ENCODE results near the gene SLC12A5. TPM values are rescaled to one million over a fixed set of nuclear protein-coding genes. Genes with fewer than 3 reads are reported as not detected.
A peak's percentile ranks its signal among the peaks of the same experiment; 100 is the strongest.

The SLC12A5 gene
- total and polyA plus RNA-seq, 2 donors (not counting 1 experiment from before 2014, with no cell fraction given), result 0.27 to 0.50 TPM

- H3K79me2 ChIP-seq (ENCODE audit: control insufficient read depth, insufficient read depth, low read length), result peaks cover 2% of the 10 kb centered on the region
- no peak overlapping the region for H3K27ac ChIP-seq (ENCODE audit: insufficient read depth, low read length)
- H2AFZ ChIP-seq (ENCODE audit: low read length), result no peak overlapping the region
- no peaks in the 10 kb centered on the region for H3K36me3 ChIP-seq (ENCODE audit: control insufficient read depth, insufficient read depth, low read length)
- TF ChIP-seq EZH2 (IDR thresholded peaks at IDR 0.05; ENCODE audit: low read length, missing control alignments), result no peak
- TF ChIP-seq, protein P1, sequence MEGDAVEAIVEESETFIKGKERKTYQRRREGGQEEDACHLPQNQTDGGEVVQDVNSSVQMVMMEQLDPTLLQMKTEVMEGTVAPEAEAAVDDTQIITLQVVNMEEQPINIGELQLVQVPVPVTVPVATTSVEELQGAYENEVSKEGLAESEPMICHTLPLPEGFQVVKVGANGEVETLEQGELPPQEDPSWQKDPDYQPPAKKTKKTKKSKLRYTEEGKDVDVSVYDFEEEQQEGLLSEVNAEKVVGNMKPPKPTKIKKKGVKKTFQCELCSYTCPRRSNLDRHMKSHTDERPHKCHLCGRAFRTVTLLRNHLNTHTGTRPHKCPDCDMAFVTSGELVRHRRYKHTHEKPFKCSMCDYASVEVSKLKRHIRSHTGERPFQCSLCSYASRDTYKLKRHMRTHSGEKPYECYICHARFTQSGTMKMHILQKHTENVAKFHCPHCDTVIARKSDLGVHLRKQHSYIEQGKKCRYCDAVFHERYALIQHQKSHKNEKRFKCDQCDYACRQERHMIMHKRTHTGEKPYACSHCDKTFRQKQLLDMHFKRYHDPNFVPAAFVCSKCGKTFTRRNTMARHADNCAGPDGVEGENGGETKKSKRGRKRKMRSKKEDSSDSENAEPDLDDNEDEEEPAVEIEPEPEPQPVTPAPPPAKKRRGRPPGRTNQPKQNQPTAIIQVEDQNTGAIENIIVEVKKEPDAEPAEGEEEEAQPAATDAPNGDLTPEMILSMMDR (conservative IDR thresholded peaks at IDR 0.05 in 1 of 2, IDR thresholded peaks at IDR 0.05 in 1 of 2; ENCODE audit: low read depth in 1 of 2, low read length in 2 of 2), result no peak
- no peak overlapping the region for H3K4me2 ChIP-seq (ENCODE audit: extremely low read depth, insufficient read depth, low read length)
- H3K27me3 ChIP-seq (ENCODE audit: control insufficient read depth, insufficient read depth, low read length), result no peaks in the 10 kb centered on the region
- no peak overlapping the region for H3K4me3 ChIP-seq (replicated peaks in 1 of 4; ENCODE audit: control extremely low read depth in 1 of 4, insufficient read depth in 1 of 4, low read depth in 3 of 4, low read length in 4 of 4)
- no peaks in the 10 kb centered on the region for H3K9me3 ChIP-seq (ENCODE audit: control insufficient read depth, insufficient read depth, low read depth, low read length)
- H4K20me1 ChIP-seq (ENCODE audit: control insufficient read depth, extremely low read depth, insufficient read depth, low read length), result no peaks in the 10 kb centered on the region
- peak in 1 of 2 donors; percentile 10 for DNase-seq (ENCODE audit: low read depth in 2 of 2)
- H3K9ac ChIP-seq (ENCODE audit: insufficient read depth, low read length), result no peak overlapping the region
- H3K4me1 ChIP-seq (ENCODE audit: control insufficient read depth, extremely low read depth, insufficient read depth, low read length), result no peaks in the 10 kb centered on the region
Measured at GRCh38 chr20:46073024-46073423, 44.0 kb downstream of the SLC12A5 start.

- Histone ChIP-seq H3K4me1 (ENCODE audit: control insufficient read depth, extremely low read depth, insufficient read depth, low read length) (no peaks in the 10 kb centered on the region), H3K36me3 (ENCODE audit: control insufficient read depth, insufficient read depth, low read length) (no peaks in the 10 kb centered on the region), H3K27ac (ENCODE audit: insufficient read depth, low read length) (no peak overlapping the region), H4K20me1 (ENCODE audit: control insufficient read depth, extremely low read depth, insufficient read depth, low read length) (no peaks in the 10 kb centered on the region), H2AFZ (ENCODE audit: low read length) (no peak overlapping the region), H3K9me3 (ENCODE audit: control insufficient read depth, insufficient read depth, low read depth, low read length) (no peaks in the 10 kb centered on the region), H3K4me2 (ENCODE audit: extremely low read depth, insufficient read depth, low read length) (no peak overlapping the region), H3K9ac (ENCODE audit: insufficient read depth, low read length) (no peak overlapping the region), H3K27me3 (ENCODE audit: control insufficient read depth, insufficient read depth, low read length) (no peaks in the 10 kb centered on the region), H3K4me3 (replicated peaks in 1 of 4; ENCODE audit: control extremely low read depth in 1 of 4, insufficient read depth in 1 of 4, low read depth in 3 of 4, low read length in 4 of 4) (no peak overlapping the region), H3K79me2 (ENCODE audit: control insufficient read depth, insufficient read depth, low read length) (peaks cover 5% of the 10 kb centered on the region)
- no peak for TF ChIP-seq EZH2 (IDR thresholded peaks at IDR 0.05; ENCODE audit: low read length, missing control alignments)
- TF ChIP-seq, protein P1 (conservative IDR thresholded peaks at IDR 0.05 in 1 of 2, IDR thresholded peaks at IDR 0.05 in 1 of 2; ENCODE audit: low read depth in 1 of 2, low read length in 2 of 2), result no peak
- peak in 1 of 2 donors; percentile 49 for DNase-seq (ENCODE audit: low read depth in 2 of 2)
Measured at GRCh38 chr20:46073443-46073842, 44.4 kb downstream of the SLC12A5 start.

DNA sequence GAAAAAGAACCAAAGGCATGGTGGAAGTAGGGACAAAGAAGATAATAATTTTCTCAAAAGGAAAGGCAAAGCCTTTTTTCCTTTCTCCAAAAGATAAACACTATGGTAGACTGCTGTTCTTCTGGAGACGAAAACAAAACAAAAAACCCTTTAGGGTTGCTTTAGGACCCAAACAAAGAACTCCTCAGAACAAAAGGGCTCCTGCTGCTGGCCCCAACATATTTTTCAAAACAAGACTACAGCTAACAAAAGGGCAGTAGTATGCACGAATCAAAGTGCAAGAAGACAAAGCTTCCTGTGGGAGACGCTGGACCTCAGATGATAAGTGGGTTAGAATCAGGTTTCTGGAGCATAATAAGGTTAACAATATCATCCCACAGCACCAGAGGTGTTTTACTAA lies 45.0 kb downstream of the SLC12A5 start:
- no peak overlapping the region for H3K9ac ChIP-seq (ENCODE audit: insufficient read depth, low read length)
- H3K4me3 ChIP-seq (replicated peaks in 1 of 4; ENCODE audit: control extremely low read depth in 1 of 4, insufficient read depth in 1 of 4, low read depth in 3 of 4, low read length in 4 of 4), result no peak overlapping the region
- no peaks in the 10 kb centered on the region for H3K9me3 ChIP-seq (ENCODE audit: control insufficient read depth, insufficient read depth, low read depth, low read length)
- H3K79me2 ChIP-seq (ENCODE audit: control insufficient read depth, insufficient read depth, low read length), result peaks cover 9% of the 10 kb centered on the region
- H3K27ac ChIP-seq (ENCODE audit: insufficient read depth, low read length), result no peak overlapping the region
- no peak overlapping the region for H3K4me2 ChIP-seq (ENCODE audit: extremely low read depth, insufficient read depth, low read length)
- no peak for DNase-seq (ENCODE audit: low read depth in 2 of 2)
- peaks cover 4% of the 10 kb centered on the region for H3K36me3 ChIP-seq (ENCODE audit: control insufficient read depth, insufficient read depth, low read length)
- H4K20me1 ChIP-seq (ENCODE audit: control insufficient read depth, extremely low read depth, insufficient read depth, low read length), result no peaks in the 10 kb centered on the region
- TF ChIP-seq, protein P1 (conservative IDR thresholded peaks at IDR 0.05 in 1 of 2, IDR thresholded peaks at IDR 0.05 in 1 of 2; ENCODE audit: low read depth in 1 of 2, low read length in 2 of 2), result no peak
- no peak for TF ChIP-seq EZH2 (IDR thresholded peaks at IDR 0.05; ENCODE audit: low read length, missing control alignments)
- no peaks in the 10 kb centered on the region for H3K27me3 ChIP-seq (ENCODE audit: control insufficient read depth, insufficient read depth, low read length)
- no peaks in the 10 kb centered on the region for H3K4me1 ChIP-seq (ENCODE audit: control insufficient read depth, extremely low read depth, insufficient read depth, low read length)
- no peak overlapping the region for H2AFZ ChIP-seq (ENCODE audit: low read length)
